Raji (cell line): Measurements from ENCODE around the gene ACTL8.

ENCODE experiments used
- POLR2A ChIP-seq: IDR thresholded peaks from 2 replicates; pipeline ENCODE4 v1.6.1; 2011; ENCODE audit warnings: low read depth, low read length, control low read depth; ENCODE audit not compliant: insufficient read depth

ACTL8 gene

DNA sequence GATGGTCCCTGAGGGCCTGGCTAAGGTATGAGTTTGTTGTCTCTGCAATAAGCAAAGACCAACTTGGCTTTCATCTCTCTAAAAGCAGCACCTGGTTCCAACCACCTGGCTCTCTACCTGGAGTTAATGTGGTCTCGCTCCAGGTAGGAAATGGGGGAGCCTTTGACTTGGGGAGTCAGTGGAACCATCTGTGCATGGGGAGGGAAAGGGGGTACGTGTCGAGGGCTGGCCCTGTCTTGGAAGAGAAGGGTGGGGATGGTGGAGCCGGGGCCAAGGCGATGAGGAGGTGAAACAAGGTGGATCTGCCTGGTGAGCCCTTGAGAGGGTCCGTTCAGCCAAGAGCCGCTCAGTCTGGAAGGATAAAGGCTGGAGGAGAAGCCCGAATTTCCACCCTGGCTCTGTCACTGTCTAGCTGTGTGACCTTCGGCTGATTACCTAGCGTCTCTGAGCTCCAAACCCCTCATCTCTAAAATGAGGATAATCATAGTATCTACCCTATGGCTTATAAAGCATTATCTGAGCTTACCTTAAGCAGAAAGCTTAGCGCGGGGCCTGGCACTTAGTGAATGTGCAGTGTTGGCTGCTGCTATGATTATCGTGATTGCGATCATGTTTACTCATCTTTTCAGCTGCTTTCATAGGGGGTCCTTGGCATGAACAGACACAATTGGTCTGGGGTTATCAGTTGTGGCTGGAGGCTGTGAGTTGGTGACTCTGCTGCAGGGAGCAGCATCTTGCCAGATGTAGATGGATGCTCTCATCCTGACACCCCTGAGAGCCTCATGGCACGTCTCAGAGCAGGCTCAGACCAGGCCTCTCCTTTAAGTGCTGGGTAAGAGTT is 78.7 kb downstream of the ACTL8 start:
- no peak for TF ChIP-seq POLR2A

DNA sequence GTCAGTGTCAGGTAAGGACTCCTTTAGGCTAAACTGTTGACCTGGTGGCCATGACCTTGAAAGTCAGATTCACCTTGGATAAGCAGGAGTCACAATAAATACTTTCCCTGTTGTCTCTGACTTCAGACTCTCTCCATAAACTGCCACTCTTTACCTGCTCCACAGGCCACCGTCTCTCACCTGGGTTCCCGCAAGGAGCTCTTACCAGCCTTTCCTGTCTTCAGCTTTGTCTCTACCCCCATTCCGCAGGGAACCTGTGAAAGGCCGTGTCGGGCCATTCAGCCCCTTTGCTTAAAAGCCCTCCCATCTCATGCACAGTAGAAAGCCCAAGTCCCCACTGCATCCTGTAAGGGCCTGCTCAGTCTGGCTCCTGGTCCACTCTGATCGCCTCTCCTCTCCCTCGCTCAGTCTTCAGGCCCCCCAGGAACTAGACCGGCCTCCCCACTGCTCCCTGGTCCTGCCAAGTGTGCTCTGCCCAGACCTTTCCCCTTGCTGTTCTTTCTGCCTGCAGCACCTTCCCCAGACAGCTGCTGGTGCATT is 79.5 kb downstream of the ACTL8 start:
- TF ChIP-seq POLR2A = no peak

DNA sequence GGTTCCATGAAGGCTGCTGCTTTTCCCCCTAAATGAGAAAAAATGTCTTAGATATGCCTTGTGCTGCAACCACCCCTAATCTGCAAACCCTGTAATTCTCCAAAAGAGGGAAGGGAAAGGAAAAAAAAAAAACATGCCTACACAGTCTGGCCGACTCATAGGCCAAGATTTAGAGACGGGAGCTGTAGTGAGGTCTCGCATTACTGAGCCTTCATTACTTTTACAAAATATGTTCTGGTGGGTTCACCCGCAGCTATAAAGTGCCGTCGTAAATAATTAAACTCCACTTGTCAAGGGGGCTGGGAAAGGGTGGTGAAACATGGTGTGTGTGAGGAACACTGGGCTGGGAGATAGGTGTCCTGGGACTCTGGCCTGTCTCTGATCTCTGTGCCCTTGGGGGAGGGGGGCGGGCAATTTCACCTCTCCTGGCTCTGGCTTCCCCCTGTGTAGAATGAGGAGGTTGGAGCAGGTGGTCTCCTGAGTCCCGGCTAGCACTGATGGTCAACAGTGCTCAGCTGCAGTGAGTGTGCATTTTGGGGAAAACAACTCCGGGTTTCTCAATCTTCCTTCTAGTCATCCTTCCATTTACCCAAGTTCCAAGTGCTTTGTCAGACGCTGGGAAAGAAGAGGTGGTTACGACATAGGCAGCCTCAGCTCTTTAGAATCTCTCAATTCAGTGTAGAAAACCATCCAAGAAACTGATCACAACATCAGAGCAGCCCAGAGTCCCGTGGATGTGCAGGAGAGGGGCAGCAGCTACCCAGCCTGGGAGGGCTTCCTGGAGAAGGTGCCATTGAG is 82.3 kb downstream of the ACTL8 start:
- no peak for TF ChIP-seq POLR2A

DNA sequence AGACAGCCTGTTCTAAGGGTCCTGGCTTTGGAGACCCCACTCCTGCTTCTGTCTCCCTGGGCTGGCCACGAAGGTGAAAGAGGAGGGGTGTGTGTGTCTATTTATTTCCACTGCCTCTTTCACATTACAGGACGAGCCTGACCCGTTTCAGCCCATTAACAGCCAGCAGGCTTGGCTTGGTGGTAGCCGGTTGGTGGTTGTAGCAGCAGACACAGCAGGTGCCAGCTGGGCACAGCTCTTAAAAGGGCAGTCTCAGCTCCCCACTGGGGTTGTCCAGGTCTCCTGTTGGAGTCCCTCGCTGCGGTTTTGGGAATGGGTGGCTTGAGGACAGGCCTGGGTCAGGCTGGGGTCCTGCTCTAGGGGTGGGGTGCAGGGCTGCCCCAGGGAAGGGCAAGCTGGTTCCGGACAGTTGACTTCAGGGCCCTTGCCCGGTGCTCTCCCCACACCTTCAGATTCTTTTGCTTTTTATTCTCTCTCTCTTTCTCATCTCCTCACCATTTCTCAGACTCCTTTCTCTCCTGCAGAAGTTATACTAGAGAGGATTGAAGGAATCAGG is 84.6 kb downstream of the ACTL8 start:
- TF ChIP-seq POLR2A = no peak

DNA sequence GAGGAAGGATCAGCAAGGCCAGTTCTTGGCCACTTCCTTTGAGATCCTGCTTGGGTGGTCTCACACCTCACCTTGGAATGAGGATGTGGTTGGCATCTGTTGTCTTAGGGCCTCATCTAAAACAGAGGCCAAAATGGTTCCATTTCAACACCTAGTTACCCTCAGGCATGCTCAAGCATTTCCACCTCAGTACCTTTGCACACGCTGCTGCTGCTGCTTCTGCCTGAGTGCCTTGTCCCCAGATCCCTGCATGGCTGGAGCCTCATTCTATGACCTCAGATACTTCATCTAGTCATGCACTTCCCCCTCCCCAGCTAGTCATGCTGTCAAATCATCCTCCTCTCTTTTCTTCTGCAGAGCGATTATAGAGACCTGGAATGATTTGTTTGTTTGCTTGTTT is 86.8 kb downstream of the ACTL8 start:
- TF ChIP-seq POLR2A = no peak

DNA sequence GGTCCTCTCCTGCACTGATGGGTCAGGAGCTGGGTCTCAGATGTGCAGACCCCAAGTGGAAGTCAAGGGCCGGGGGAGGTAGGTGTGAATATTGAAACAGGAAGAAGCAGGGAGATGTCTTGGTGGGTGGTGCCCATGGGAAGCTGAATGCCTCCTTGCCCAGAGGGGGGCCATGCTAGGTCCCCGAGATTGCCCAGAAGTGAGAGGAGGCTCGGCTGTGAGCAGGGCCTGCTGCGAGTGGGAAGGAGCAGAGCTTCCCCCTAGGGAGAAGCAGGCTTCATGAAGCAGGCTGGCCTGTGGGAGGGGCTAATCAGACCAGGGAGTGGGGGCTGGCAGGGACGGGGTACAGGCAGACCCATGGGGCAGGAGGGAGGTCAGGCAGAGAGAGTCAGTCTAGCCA is 87.6 kb downstream of the ACTL8 start:
- TF ChIP-seq POLR2A = no peak

DNA sequence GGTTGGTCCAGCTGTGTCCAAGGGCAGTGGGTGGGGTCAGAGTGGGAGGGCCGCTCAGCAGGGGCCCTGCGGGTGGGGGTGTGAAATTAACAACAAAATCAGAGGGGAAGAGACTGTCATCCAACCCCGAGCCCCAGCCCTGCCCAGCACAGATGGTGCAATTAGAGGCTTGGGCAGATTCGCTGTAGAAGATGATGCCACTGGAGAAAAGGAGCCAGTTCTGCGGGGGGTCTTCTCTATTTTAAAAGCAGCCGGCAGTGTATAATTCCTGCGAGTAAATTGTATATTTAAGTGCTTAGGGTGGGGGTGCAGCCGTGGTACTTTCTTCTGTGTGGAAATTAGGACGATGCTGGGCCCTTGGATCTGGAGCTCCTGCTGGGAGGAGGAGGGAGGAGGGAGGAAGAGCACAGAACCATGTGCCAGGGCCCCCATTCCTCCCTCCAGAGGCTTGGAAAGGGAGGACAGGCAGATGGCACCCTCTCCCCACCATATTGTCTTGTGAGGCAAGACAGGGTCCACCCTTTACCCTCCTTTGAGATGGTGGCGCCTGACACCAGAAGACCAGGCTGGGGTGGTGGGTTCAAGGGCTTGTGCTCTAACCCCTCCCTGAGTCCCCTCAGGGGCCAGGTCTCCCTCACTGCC is 89.2 kb downstream of the ACTL8 start:
- no peak for TF ChIP-seq POLR2A

DNA sequence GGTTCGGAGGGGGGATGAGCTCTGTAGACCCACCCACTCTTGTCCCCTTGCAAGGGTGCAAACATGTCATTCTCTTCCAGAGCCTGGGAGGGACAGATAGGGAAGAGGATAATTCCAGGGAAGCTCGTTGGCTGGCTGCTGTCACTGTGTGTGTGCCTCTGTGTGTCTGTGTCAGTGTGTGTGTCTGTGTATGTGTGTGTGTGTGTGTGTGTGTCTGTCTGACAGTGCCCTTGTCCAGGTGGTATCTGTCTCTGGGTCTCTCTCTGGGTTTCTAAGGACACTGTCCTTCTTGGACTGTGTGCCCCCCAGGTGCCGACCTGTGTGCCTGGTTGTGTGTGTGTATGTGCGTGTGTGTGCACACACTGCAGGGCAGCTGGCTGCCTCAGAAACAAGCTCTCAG is 90.5 kb downstream of the ACTL8 start:
- no peak for TF ChIP-seq POLR2A

DNA sequence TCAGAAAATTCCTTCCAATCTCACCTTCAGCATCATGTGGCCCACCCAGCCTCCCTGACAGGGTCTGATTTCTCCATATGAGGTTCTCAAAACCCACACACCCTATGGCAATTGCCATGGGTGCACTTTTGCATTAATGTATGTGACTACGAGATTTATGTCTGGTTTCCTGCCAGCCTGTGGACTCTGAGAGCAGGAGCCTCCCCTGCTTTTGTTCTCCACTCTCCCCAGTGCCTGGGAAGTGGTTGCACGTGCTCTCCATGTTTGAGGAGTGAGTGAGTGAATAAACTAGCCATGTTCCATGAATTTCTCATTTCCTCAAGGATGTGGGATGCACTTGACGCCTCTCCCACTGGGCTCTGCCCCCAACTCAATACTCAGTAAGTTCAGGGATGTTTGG is 91.2 kb downstream of the ACTL8 start:
- no peak for TF ChIP-seq POLR2A

DNA sequence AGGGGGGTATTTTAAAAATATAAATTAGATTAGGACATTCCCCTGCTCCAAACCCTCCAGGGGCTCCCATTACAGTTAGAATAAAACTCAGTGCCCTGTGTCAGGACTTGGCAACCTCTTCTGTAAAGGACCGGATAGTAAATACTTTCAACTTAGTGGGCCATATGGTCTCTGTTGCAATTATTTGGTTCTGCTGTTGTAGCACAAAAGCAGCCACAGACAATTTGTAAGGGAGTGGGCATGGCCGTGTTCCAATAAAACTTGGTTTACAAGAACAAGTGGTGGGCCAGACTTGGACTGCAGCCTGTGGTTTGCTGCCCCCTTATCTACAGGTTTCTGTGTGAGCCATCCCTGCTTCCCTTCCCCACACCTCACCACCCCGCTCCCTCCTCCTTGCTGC is 92.0 kb downstream of the ACTL8 start:
- no peak for TF ChIP-seq POLR2A

DNA sequence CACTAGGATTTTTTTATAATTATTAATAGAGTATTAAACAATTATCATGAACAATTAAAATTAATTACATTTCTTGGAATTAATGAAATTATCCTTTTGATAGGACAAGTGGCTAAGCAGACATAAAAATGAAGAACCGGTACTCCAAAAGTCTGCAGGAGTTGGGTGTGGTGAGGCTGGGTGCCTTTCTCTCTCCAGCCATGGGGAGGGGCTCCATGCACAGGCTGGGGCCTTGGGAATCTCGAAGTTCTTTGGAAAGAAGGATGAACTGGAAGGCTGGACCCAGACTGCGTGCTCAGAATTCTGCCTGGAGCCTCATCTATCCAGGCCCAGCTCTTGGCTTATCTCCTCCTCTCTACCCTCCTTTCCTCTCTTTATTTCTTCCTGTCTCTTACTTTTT is 94.1 kb downstream of the ACTL8 start:
- TF ChIP-seq POLR2A = no peak

DNA sequence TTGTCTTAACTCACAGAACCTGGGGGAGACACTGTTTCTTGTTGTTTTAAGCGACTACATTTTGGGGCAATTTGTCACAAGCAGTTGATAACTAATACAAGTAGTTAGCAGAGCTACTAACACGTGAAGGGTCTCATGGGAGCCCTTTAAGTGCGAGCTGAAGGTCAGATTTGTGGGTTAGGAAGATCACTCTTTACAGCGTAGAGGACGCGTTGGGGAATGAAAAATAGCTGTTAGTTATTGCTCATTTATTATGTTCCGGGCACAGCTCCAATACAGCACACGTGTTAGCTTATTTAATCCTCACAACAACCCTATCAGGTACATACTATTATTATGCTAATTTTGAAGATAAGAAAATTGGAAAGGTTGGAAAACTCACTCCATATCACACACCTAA is 95.9 kb downstream of the ACTL8 start:
- no peak for TF ChIP-seq POLR2A

DNA sequence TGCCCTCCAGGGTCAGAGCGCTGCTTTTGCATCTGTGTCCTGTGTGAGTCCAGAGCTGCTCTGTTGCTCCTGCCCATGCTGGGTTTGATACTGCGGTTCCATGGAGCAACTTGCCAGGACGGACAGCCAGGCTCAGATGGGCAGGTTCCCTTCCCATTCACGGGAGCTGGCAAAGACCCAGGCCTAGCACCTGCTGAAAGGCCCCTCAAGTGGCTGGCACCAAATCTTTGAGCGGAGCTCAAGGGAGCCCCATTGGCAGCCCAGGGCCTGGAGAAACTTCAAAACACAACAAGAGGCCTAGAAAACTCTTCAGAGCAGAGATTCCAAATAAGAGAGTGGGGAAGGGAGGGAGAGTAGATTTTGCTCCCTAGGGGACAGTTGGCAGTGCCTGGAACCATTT is 97.2 kb downstream of the ACTL8 start:
- TF ChIP-seq POLR2A = no peak

DNA sequence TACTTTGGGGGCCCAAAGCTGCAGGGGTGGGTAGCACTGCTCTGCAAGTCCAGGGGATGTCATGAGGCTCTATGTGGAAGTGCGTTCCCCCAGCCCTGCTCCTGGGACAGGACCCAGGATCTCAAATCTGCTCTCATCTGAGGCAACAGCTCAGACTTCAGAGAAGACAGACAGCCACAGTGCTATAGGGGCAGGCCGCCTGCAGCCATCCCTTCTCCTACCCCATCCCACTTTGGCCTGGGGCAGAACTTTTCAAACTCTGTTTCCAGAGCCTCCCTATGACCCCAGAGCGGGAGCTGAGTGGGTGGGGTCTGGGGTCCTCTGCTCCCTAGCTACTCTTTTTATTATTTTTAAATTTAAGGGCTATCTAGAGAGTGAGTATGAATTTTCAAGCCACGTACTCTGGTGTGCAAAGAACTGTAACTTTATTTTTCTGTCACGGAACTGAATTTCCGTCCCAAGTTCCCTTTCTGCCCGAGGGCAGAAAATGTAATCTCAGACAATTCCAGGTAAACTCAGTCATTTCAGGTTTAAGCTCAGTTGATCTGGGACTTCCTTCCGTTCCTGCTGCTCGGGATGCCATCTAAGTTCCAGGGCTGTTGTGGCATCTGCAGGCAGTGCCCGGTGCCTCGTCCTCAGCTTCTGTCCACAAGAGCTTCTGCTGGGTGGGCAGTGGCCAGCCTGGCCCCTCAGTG is 98.3 kb downstream of the ACTL8 start:
- no peak for TF ChIP-seq POLR2A

DNA sequence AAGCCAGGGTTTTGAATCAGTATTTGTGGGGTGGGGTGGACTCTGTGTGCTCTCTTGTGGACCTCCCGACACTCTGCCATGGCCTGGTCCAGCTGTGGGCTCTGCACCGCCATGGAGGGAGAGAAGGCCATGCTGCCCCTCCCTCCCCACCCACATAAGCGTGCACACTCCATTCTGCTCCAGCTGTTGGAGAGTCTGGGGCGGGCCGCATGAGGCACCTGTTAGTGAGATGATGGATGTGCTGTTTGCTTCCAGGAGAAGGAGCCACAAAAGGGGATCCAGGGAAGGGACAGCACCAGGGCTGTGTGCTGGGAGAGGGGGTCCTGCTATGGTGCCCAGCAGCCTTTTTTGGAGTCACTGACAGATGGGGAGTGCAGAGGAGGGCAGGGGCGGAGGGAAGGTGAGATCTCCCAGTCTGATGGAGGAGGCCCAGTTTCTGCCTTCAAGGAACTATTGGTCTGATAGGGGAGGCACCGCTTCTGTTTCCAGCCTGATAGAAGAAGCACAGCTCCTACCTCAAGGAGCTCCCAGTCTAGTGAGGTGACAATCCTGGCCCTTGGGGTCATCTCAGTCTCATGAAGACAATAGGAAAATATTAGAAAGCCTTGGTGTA is 101.5 kb downstream of the ACTL8 start:
- TF ChIP-seq POLR2A = no peak

DNA sequence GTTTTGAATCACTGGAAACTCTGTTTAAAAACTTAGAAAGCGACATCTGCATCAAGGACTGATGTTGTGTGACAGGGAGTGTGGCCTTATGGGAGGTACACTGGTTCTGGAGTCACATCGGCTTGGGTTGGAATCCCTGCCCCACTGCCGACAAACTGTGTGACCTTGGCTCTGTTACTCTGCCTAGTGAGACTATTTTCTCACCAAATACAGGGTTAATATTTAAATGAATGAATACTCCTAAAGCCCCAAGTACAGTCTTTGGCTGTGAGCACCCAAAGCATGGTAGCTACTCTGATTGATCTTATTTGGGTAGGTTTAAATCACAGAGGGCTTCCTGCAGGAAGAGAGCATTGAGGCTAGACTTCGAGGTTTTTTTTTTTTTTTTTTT is 102.0 kb downstream of the ACTL8 start:
- TF ChIP-seq POLR2A = no peak
